Measurements from ENCODE around the gene TMPRSS7. TPM values are rescaled to one million over a fixed set of nuclear protein-coding genes. Genes with fewer than 3 reads are reported as not detected.

The TMPRSS7 gene
- total RNA-seq, 4 donors from 2014 or later = not detected

- no peaks in the 10 kb centered on the region for H3K27me3 ChIP-seq
- no peaks in the 10 kb centered on the region for H3K36me3 ChIP-seq
- H3K4me3 ChIP-seq = no peak overlapping the region
- WGBS, 2 donors (ENCODE audit: low coverage in 1 of 2) = 82 to 91% methylated on average over 2 to 4 of the region's 4 CpGs
- no peaks in the 10 kb centered on the region for H3K4me1 ChIP-seq
- no peaks in the 10 kb centered on the region for H3K9me3 ChIP-seq
- no peak for ATAC-seq
- H3K27ac ChIP-seq = no peak overlapping the region
- no peak for TF ChIP-seq POLR2A (IDR thresholded peaks at IDR 0.05)
- no peak for TF ChIP-seq CTCF (IDR thresholded peaks at IDR 0.05)
- no peak for TF ChIP-seq POLR2AphosphoS5 (IDR thresholded peaks at IDR 0.05)
- TF ChIP-seq EP300 (IDR thresholded peaks at IDR 0.05) = no peak
These were observed 83.5 kb downstream of the TMPRSS7 start for GRCh38 chr3:112117841-112118571.

- no peak for ATAC-seq
- 69 to 83% methylated on average over 9 of the region's 9 CpGs for WGBS, 2 donors (ENCODE audit: low coverage in 1 of 2)
- Histone ChIP-seq H3K27ac (no peak overlapping the region), H3K4me3 (no peak overlapping the region), H3K36me3 (no peaks in the 10 kb centered on the region), H3K4me1 (no peaks in the 10 kb centered on the region), H3K27me3 (no peaks in the 10 kb centered on the region), H3K9me3 (no peaks in the 10 kb centered on the region)
- no peak for TF ChIP-seq POLR2A (IDR thresholded peaks at IDR 0.05)
- TF ChIP-seq POLR2AphosphoS5 (IDR thresholded peaks at IDR 0.05) = no peak
- no peak for TF ChIP-seq CTCF (IDR thresholded peaks at IDR 0.05)
- no peak for TF ChIP-seq EP300 (IDR thresholded peaks at IDR 0.05)
These were observed 85.7 kb downstream of the TMPRSS7 start for GRCh38 chr3:112119962-112120836.

- TF ChIP-seq CTCF (IDR thresholded peaks at IDR 0.05) (no peak), POLR2A (IDR thresholded peaks at IDR 0.05) (no peak), POLR2AphosphoS5 (IDR thresholded peaks at IDR 0.05) (no peak), EP300 (IDR thresholded peaks at IDR 0.05) (no peak)
- 86 to 88% methylated on average over 2 of the region's 2 CpGs for WGBS, 2 donors (ENCODE audit: low coverage in 1 of 2)
- H3K27me3 ChIP-seq = no peaks in the 10 kb centered on the region
- H3K27ac ChIP-seq = no peak overlapping the region
- H3K4me3 ChIP-seq = no peak overlapping the region
- H3K4me1 ChIP-seq = no peaks in the 10 kb centered on the region
- H3K36me3 ChIP-seq = no peaks in the 10 kb centered on the region
- no peak for ATAC-seq
- no peaks in the 10 kb centered on the region for H3K9me3 ChIP-seq
These were observed 87.3 kb downstream of the TMPRSS7 start for GRCh38 chr3:112121577-112122547.

DNA sequence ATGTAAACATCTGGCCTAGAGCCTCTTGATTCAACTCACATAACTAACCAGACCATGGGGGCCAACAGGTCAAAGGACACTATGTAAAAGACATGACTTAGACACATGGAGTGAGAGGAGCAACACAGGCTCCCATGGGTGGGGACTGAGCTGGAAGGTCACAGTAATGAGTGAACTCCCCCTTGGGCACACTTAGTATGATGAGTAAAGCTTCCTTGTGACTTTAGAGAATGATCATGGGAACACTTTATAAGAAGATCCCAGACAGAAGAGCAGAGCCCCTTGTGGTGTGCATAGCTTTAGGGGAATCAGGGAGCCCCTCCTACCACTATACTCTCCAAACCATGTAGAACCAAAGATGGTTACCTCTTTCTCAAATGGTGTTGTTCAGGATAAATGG, 88.3 kb downstream of the TMPRSS7 start:
- Histone ChIP-seq H3K36me3 (no peaks in the 10 kb centered on the region), H3K4me3 (no peak overlapping the region), H3K27ac (no peak overlapping the region), H3K4me1 (no peaks in the 10 kb centered on the region), H3K27me3 (no peaks in the 10 kb centered on the region), H3K9me3 (no peaks in the 10 kb centered on the region)
- TF ChIP-seq EP300 (IDR thresholded peaks at IDR 0.05) (no peak), CTCF (IDR thresholded peaks at IDR 0.05) (no peak), POLR2A (IDR thresholded peaks at IDR 0.05) (no peak), POLR2AphosphoS5 (IDR thresholded peaks at IDR 0.05) (no peak)
- no peak for ATAC-seq
